ENCODE data around the gene GKN2. TPM values are rescaled to one million over a fixed set of nuclear protein-coding genes. Genes with fewer than 3 reads are reported as not detected.

Gene GKN2
- total RNA-seq, 1 experiment from 2014 or later, result not detected

DNA sequence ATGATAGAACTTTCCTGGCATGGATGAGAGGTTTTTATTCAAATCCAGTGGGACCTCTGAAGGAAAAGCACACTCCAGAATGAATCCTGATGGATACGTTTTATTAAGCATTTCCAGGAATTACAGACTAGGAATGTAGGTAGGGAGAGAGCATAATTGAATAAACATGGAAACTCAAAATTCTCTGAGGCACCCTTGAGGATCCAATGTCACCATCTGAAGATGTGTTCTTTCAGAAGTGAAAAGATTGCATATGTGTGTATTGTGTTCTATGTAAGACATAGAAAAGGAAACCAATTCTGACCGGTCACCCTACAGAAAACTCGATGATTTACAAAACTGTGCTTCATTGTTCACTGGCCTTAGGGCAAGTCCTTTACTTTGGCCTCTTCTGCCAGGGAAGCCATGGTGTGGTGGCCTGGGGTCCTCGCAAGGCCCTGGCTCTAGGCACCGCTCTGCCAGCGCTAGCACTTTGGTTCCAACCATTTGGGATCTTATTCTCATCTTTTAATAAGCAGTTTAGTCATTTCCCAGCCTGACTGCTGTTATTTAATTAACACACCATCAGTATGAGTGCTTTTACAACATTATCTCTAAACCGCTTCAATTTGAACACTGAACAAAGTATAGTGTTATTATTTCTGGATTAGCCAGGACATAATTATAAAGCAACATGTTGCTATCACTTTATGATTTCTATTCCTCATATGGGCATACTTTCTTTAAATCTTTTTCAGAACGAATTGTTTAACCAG, 17.2 kb upstream of the GKN2 start:
- no peak overlapping the region for H3K27ac Mint-ChIP-seq (ENCODE audit: unreplicated experiment)

DNA sequence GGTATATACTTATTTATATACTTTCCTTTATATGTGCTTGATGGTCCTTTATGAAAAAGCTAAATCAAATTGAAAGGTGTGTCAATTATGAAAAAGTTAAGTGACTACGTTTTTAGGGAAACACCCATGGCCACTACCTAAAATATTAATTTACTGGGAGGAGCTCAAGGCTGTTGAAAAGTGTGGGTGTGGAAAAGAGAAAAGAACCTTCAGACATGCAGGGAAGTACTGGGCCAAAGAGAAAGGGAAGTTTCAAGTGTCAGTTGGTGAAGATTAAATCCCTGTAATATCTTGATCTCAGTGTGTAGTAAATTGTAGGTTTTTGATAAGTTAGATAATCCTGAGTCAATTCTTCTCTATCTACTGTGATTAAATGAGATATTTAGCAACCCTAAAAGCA, 15.5 kb upstream of the GKN2 start:
- intact Hi-C loops (cut with micrococcal nuclease; ENCODE audit: unreplicated experiment), result no loop called here
- Histone ChIP-seq H3K36me3 (ENCODE audit: control insufficient read depth, insufficient read depth, low read length) (no peaks in the 10 kb centered on the region), H3K4me1 (0 out of 2 replicates have a peak, but pooled peaks cover 3% of the 10 kb centered on the region), H3K4me3 (ENCODE audit: low read depth, low read length) (no peak overlapping the region), H3K9me3 (no peaks in the 10 kb centered on the region), H3K27me3 (replicated peaks; ENCODE audit: control insufficient read depth, insufficient read depth, low read length) (no peaks in the 10 kb centered on the region)
- Mint-ChIP-seq H3K9me3 (ENCODE audit: unreplicated experiment) (no peaks in the 10 kb centered on the region), H3K4me1 (ENCODE audit: low read depth, unreplicated experiment) (peaks cover 7% of the 10 kb centered on the region), H3K27ac (ENCODE audit: unreplicated experiment) (no peak overlapping the region), H3K36me3 (ENCODE audit: insufficient read depth, unreplicated experiment) (no peaks in the 10 kb centered on the region), H3K27me3 (ENCODE audit: insufficient read depth, unreplicated experiment) (peaks cover 19% of the 10 kb centered on the region), H3K4me3 (ENCODE audit: unreplicated experiment) (no peak overlapping the region)
- DNase-seq, result no peak
- TF ChIP-seq, protein P1, sequence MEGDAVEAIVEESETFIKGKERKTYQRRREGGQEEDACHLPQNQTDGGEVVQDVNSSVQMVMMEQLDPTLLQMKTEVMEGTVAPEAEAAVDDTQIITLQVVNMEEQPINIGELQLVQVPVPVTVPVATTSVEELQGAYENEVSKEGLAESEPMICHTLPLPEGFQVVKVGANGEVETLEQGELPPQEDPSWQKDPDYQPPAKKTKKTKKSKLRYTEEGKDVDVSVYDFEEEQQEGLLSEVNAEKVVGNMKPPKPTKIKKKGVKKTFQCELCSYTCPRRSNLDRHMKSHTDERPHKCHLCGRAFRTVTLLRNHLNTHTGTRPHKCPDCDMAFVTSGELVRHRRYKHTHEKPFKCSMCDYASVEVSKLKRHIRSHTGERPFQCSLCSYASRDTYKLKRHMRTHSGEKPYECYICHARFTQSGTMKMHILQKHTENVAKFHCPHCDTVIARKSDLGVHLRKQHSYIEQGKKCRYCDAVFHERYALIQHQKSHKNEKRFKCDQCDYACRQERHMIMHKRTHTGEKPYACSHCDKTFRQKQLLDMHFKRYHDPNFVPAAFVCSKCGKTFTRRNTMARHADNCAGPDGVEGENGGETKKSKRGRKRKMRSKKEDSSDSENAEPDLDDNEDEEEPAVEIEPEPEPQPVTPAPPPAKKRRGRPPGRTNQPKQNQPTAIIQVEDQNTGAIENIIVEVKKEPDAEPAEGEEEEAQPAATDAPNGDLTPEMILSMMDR (IDR thresholded peaks at IDR 0.05; ENCODE audit: insufficient read depth in 1 of 2, low read depth in 1 of 2, low read length in 1 of 2, severe bottlenecking in 1 of 2, unreplicated experiment in 1 of 2), result no peak
- ChIA-PET POLR2A (no interaction called here), CTCF (no interaction called here)
- BruUV-seq (replicated peaks), result no TSS peak

More for the DNA sequence above, 17.2 kb upstream of the GKN2 start:
- no peaks in the 10 kb centered on the region for H3K36me3 ChIP-seq (ENCODE audit: control insufficient read depth, insufficient read depth, low read length)
- DNase-seq, result no peak
- no peaks in the 10 kb centered on the region for H3K27me3 ChIP-seq (replicated peaks; ENCODE audit: control insufficient read depth, insufficient read depth, low read length)
- Mint-ChIP-seq H3K36me3 (ENCODE audit: insufficient read depth, unreplicated experiment) (no peaks in the 10 kb centered on the region), H3K4me1 (ENCODE audit: low read depth, unreplicated experiment) (peaks cover 7% of the 10 kb centered on the region), H3K4me3 (ENCODE audit: unreplicated experiment) (no peak overlapping the region), H3K9me3 (ENCODE audit: unreplicated experiment) (no peaks in the 10 kb centered on the region), H3K27me3 (ENCODE audit: insufficient read depth, unreplicated experiment) (peaks cover 15% of the 10 kb centered on the region)
- TF ChIP-seq, protein P1 (IDR thresholded peaks at IDR 0.05; ENCODE audit: insufficient read depth in 1 of 2, low read depth in 1 of 2, low read length in 1 of 2, severe bottlenecking in 1 of 2, unreplicated experiment in 1 of 2), result no peak
- H3K4me3 ChIP-seq (ENCODE audit: low read depth, low read length), result no peak overlapping the region
- H3K9me3 ChIP-seq, result no peaks in the 10 kb centered on the region
- 0 out of 2 replicates have a peak, but pooled peaks cover 3% of the 10 kb centered on the region for H3K4me1 ChIP-seq
- intact Hi-C loops (cut with micrococcal nuclease; ENCODE audit: unreplicated experiment), result no loop called here
- ChIA-PET CTCF (no interaction called here), POLR2A (no interaction called here)
- BruUV-seq (replicated peaks), result no TSS peak

DNA sequence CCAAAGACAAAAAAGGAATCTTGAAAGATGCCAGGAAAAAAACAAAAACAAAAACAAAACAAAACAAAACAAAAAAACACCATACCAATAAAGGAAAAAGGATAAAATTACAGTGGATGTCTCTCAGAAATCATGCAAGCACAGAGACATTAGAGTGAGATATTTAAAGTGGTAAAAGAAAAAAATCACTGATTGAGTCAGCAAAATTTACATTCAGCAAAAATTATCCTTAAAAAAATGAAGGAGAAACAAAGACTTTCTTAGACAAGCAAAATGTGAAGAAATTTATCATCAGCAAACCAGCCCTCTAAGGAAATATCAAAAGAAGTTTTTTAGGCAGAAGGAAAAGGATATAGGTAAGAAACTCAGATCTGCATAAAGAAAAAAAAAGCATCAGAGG, 11.6 kb upstream of the GKN2 start:
- no peaks in the 10 kb centered on the region for H3K4me1 ChIP-seq
- Mint-ChIP-seq H3K27ac (ENCODE audit: unreplicated experiment) (no peak overlapping the region), H3K4me3 (ENCODE audit: unreplicated experiment) (no peak overlapping the region), H3K27me3 (ENCODE audit: insufficient read depth, unreplicated experiment) (peaks cover 24% of the 10 kb centered on the region), H3K36me3 (ENCODE audit: insufficient read depth, unreplicated experiment) (no peaks in the 10 kb centered on the region), H3K4me1 (ENCODE audit: low read depth, unreplicated experiment) (no peaks in the 10 kb centered on the region), H3K9me3 (ENCODE audit: unreplicated experiment) (no peaks in the 10 kb centered on the region)
- H3K4me3 ChIP-seq (ENCODE audit: low read depth, low read length), result no peak overlapping the region
- TF ChIP-seq, protein P1 (IDR thresholded peaks at IDR 0.05; ENCODE audit: insufficient read depth in 1 of 2, low read depth in 1 of 2, low read length in 1 of 2, severe bottlenecking in 1 of 2, unreplicated experiment in 1 of 2), result no peak
- DNase-seq, result no peak
- H3K27me3 ChIP-seq (replicated peaks; ENCODE audit: control insufficient read depth, insufficient read depth, low read length), result no peaks in the 10 kb centered on the region
- ChIA-PET POLR2A (no interaction called here), CTCF (no interaction called here)
- no TSS peak for BruUV-seq (replicated peaks)
- intact Hi-C loops (cut with micrococcal nuclease; ENCODE audit: unreplicated experiment), result no loop called here
- no peaks in the 10 kb centered on the region for H3K36me3 ChIP-seq (ENCODE audit: control insufficient read depth, insufficient read depth, low read length)
- H3K9me3 ChIP-seq, result no peaks in the 10 kb centered on the region

Data from Caco-2 (cell line).